ENCODE results near the gene SORBS2. TPM values are rescaled to one million over a fixed set of nuclear protein-coding genes. Genes with fewer than 3 reads are reported as not detected.

Gene SORBS2
- total and polyA plus RNA-seq, 2 donors (not counting 1 experiment from before 2014, with no cell fraction given) = 0.25 to 0.89 TPM

DNA sequence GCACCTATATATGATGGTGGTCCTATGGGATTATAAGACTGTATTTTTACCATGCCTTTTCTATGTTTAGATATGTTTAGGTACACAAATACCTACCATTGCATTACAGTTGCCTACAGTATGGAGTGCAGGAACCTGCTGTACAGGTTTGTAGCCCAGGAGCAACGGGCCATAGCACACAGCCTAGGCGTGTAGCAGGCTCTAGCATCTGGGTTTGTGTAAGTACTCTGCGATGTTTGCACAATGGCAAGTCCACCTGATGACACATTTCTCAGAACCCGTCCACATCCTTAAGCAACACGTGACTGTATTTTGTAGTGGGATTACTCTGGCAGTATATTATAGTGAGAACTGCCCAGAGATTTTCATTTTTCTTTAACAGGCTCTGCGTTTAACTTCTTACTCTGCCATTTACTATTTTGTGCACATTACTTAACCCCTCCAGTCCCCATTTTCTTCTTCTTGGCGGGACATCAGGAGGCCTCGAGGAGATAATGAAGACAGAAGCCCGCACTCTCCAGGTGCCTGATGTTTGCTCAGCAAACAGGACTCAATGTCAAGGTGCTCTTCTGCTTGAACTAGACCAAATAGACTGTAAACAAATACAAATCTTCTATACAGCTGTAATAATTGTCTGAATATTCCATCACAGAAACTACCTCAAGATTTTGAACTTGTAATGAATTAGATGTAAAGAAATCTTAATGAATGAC, 174.7 kb downstream of the SORBS2 start:
- intact Hi-C loops (cut with micrococcal nuclease) = no loop called here

More for the DNA sequence above, 174.7 kb downstream of the SORBS2 start:
- no peaks in the 10 kb centered on the region for H4K20me1 ChIP-seq (ENCODE audit: control insufficient read depth, insufficient read depth, low read length, poor library complexity, severe bottlenecking)
- H3K9me3 ChIP-seq (ENCODE audit: control extremely low read depth in 1 of 3, control insufficient read depth in 2 of 3, insufficient read depth in 1 of 3, low read length in 2 of 3) = peaks cover 0 to 9% (median 3%) of the 10 kb centered on the region in 3 donors
- no peak for DNase-seq
- no peak for ATAC-seq (ENCODE audit: low read depth)
- CTCF ChIA-PET = no interaction called here
- H3K4me1 Mint-ChIP-seq = peaks cover 2% of the 10 kb centered on the region
- H3K27me3 ChIP-seq (replicated peaks in 1 of 4; ENCODE audit: control extremely low read depth in 1 of 4, control insufficient read depth in 3 of 4, insufficient read depth in 4 of 4, low read length in 3 of 4) = peaks cover 0 to 16% (median 7%) of the 10 kb centered on the region in 4 experiments
- TF ChIP-seq EZH2 (IDR thresholded peaks at IDR 0.05; ENCODE audit: borderline replicate concordance, insufficient read depth, low read depth, low read length, poor library complexity, severe bottlenecking) (no peak), CTCF (IDR thresholded peaks at IDR 0.05) (no peak)
- no peaks in the 10 kb centered on the region for H3K9me3 Mint-ChIP-seq (ENCODE audit: insufficient read depth)
- H3K9ac ChIP-seq (ENCODE audit: low read length) = no peak overlapping the region
- H3K79me2 ChIP-seq (ENCODE audit: control insufficient read depth, insufficient read depth, low read length) = no peaks in the 10 kb centered on the region
- H2AFZ ChIP-seq (ENCODE audit: insufficient read depth, low read depth, low read length, poor library complexity, severe bottlenecking) = no peak overlapping the region
- H3K4me3 ChIP-seq (ENCODE audit: control extremely low read depth in 1 of 5, extremely low read depth in 1 of 5, insufficient read depth in 1 of 5, low read depth in 2 of 5, low read length in 4 of 5) = no peak overlapping the region
- H3K27ac ChIP-seq (ENCODE audit: low read length in 2 of 2) = no peak overlapping the region
- 96% methylated on average over 5 of the region's 9 CpGs for WGBS (ENCODE audit: insufficient coverage)
- H3K27ac Mint-ChIP-seq = no peak overlapping the region
- no peaks in the 10 kb centered on the region for H3K36me3 ChIP-seq (replicated peaks in 1 of 2; ENCODE audit: control extremely low read depth in 1 of 2, control insufficient read depth in 1 of 2, extremely low read depth in 1 of 2, insufficient read depth in 2 of 2, low read length in 1 of 2)
- H3K27me3 Mint-ChIP-seq = peaks cover 29% of the 10 kb centered on the region
- H3K4me2 ChIP-seq (replicated peaks; ENCODE audit: low read depth, low read length, poor library complexity, severe bottlenecking) = no peak overlapping the region
- H3K4me3 Mint-ChIP-seq = no peak overlapping the region
- H3K4me1 ChIP-seq (ENCODE audit: control insufficient read depth in 2 of 2, insufficient read depth in 2 of 2, low read length in 2 of 2) = no peaks in the 10 kb centered on the region
- POLR2A ChIA-PET = no interaction called here
